ENCODE data around the gene MEA1. TPM values are rescaled to one million over a fixed set of nuclear protein-coding genes. Genes with fewer than 3 reads are reported as not detected.

Gene MEA1
- total RNA-seq, 2 donors from 2014 or later = 29.6 to 50.3 TPM

- no peak overlapping the region for H3K27ac ChIP-seq
- DNase-seq (ENCODE audit: low spot score) = no peak
- H3K4me1 ChIP-seq = peaks cover 0 to 14% of the 10 kb centered on the region in 2 donors
- H3K9me3 ChIP-seq = no peaks in the 10 kb centered on the region
- peaks cover 4% of the 10 kb centered on the region for H3K36me3 ChIP-seq
- TF ChIP-seq, protein P1, sequence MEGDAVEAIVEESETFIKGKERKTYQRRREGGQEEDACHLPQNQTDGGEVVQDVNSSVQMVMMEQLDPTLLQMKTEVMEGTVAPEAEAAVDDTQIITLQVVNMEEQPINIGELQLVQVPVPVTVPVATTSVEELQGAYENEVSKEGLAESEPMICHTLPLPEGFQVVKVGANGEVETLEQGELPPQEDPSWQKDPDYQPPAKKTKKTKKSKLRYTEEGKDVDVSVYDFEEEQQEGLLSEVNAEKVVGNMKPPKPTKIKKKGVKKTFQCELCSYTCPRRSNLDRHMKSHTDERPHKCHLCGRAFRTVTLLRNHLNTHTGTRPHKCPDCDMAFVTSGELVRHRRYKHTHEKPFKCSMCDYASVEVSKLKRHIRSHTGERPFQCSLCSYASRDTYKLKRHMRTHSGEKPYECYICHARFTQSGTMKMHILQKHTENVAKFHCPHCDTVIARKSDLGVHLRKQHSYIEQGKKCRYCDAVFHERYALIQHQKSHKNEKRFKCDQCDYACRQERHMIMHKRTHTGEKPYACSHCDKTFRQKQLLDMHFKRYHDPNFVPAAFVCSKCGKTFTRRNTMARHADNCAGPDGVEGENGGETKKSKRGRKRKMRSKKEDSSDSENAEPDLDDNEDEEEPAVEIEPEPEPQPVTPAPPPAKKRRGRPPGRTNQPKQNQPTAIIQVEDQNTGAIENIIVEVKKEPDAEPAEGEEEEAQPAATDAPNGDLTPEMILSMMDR (IDR thresholded peaks at IDR 0.05) = no peak
- H3K4me3 ChIP-seq = no peak overlapping the region
- no peaks in the 10 kb centered on the region for H3K27me3 ChIP-seq
Observed at GRCh38 chr6:42971746-42972327, 41.9 kb downstream of the MEA1 start.

DNA sequence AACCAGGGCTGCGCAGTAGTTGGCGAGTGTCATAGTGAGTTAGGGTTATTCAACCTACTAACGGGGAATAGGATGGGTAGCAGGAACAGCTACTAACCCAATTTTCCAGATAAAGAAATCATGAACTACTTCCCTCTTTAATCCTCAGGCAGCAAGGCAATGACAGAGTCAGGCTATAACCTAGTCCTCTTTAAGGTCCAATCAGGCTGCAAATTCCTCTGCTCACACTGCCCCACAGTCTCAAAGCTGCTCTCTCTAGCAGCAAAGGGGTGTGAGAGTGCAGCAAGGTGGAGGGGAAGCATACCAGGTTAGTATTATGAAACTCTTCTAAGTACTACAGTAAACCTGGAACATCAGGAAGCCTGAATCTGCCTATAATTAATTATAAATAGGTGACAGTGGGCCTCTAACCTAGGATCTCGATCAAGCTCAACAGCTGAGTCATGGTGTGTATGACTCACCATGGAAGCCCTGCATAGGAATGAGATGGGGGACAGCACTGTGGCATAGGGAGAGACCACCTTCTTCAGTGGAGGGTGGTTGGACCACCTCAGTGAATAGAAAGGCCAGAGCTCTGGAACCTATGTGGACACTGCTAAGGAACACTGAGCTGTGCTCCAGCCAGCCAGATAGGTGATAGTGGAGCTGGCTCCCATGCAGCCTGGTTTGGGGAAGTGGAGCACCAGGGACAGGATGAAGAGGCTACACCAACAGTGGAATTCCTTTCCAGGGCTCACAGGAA, 42.7 kb downstream of the MEA1 start:
- TF ChIP-seq, protein P1 (IDR thresholded peaks at IDR 0.05) = no peak
- H3K4me3 ChIP-seq = no peak overlapping the region
- H3K27ac ChIP-seq = no peak overlapping the region
- H3K36me3 ChIP-seq = peaks cover 12% of the 10 kb centered on the region
- H3K27me3 ChIP-seq = no peaks in the 10 kb centered on the region
- no peak for DNase-seq (ENCODE audit: low spot score)
- H3K4me1 ChIP-seq = peaks cover 0 to 14% of the 10 kb centered on the region in 2 donors
- H3K9me3 ChIP-seq = no peaks in the 10 kb centered on the region

GRCh38 chr6:42969934-42970333, 43.8 kb downstream of the MEA1 start:
- Histone ChIP-seq H3K36me3 (peaks cover 20% of the 10 kb centered on the region), H3K27ac (no peak overlapping the region), H3K4me1 (peaks cover 0 to 14% of the 10 kb centered on the region in 2 donors), H3K4me3 (no peak overlapping the region), H3K27me3 (no peaks in the 10 kb centered on the region), H3K9me3 (no peaks in the 10 kb centered on the region)
- DNase-seq (ENCODE audit: low spot score) = no peak
- TF ChIP-seq, protein P1 (IDR thresholded peaks at IDR 0.05) = no peak

- H3K4me3 ChIP-seq = no peak overlapping the region
- peaks cover 0 to 14% of the 10 kb centered on the region in 2 donors for H3K4me1 ChIP-seq
- TF ChIP-seq, protein P1 (IDR thresholded peaks at IDR 0.05) = no peak
- DNase-seq (ENCODE audit: low spot score) = no peak
- H3K36me3 ChIP-seq = peaks cover 25% of the 10 kb centered on the region
- H3K27ac ChIP-seq = no peak overlapping the region
- H3K27me3 ChIP-seq = no peaks in the 10 kb centered on the region
- no peaks in the 10 kb centered on the region for H3K9me3 ChIP-seq
Observed at GRCh38 chr6:42969431-42969830, 44.3 kb downstream of the MEA1 start.

DNA sequence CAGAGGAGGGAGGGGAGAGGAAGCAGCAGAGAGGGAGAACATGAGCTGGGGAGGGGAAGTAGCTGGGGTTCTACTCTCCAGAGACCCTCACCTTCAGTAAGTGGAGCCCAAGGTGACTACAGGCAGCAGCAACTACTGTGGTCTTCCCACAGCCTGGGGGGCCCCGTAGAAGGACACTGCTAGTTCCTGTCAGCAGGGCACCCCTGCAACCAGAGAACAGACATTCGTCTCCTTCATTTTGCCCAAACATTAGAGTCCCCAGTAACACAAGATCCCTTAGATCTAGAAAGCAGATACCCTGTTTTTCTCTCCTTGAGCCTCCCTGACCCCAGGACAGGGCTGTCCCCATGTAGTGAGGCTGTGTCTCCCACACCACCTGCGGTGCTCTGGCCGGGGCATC, 45.0 kb downstream of the MEA1 start:
- Histone ChIP-seq H3K4me1 (peaks cover 0 to 14% of the 10 kb centered on the region in 2 donors), H3K4me3 (no peak overlapping the region), H3K36me3 (peaks cover 30% of the 10 kb centered on the region), H3K9me3 (no peaks in the 10 kb centered on the region), H3K27ac (no peak overlapping the region), H3K27me3 (no peaks in the 10 kb centered on the region)
- no peak for DNase-seq (ENCODE audit: low spot score)
- TF ChIP-seq, protein P1 (IDR thresholded peaks at IDR 0.05) = no peak

Data from right atrium auricular region (tissue), 2 donors.